Measurements from ENCODE around the gene ICAM2. TPM values are rescaled to one million over a fixed set of nuclear protein-coding genes. Genes with fewer than 3 reads are reported as not detected.

Gene ICAM2
- total RNA-seq, 1 donor from 2014 or later = 85.6 TPM

- Mint-ChIP-seq H3K27me3 (ENCODE audit: low read depth) (no peaks in the 10 kb centered on the region), H3K9me3 (no peaks in the 10 kb centered on the region), H3K4me3 (ENCODE audit: low read depth) (no peak overlapping the region), H3K36me3 (ENCODE audit: low read depth) (peaks cover 86% of the 10 kb centered on the region), H3K27ac (no peak overlapping the region), H3K4me1 (ENCODE audit: low read depth) (peaks cover 2% of the 10 kb centered on the region)
- intact Hi-C loops (cut with micrococcal nuclease) = no loop called here
- no peak for DNase-seq (ENCODE audit: low spot score)
Measured at GRCh38 chr17:64039106-64039400, 18.6 kb upstream of the ICAM2 start.

- DNase-seq (ENCODE audit: low spot score) = no peak
- H3K27me3 Mint-ChIP-seq (ENCODE audit: low read depth) = no peaks in the 10 kb centered on the region
- no peak overlapping the region for H3K27ac Mint-ChIP-seq
- peaks cover 2% of the 10 kb centered on the region for H3K4me1 Mint-ChIP-seq (ENCODE audit: low read depth)
- peaks cover 86% of the 10 kb centered on the region for H3K36me3 Mint-ChIP-seq (ENCODE audit: low read depth)
- no peak overlapping the region for H3K4me3 Mint-ChIP-seq (ENCODE audit: low read depth)
- intact Hi-C loops (cut with micrococcal nuclease) = no loop called here
- H3K9me3 Mint-ChIP-seq = no peaks in the 10 kb centered on the region
Measured at GRCh38 chr17:64038331-64039105, 18.1 kb upstream of the ICAM2 start.

GRCh38 chr17:64037802-64038201 lies 17.4 kb upstream of the ICAM2 start:
- peaks cover 2% of the 10 kb centered on the region for H3K4me1 Mint-ChIP-seq (ENCODE audit: low read depth)
- H3K36me3 Mint-ChIP-seq (ENCODE audit: low read depth) = peaks cover 82% of the 10 kb centered on the region
- no peak overlapping the region for H3K27ac Mint-ChIP-seq
- H3K27me3 Mint-ChIP-seq (ENCODE audit: low read depth) = no peaks in the 10 kb centered on the region
- H3K4me3 Mint-ChIP-seq (ENCODE audit: low read depth) = no peak overlapping the region
- no peak for DNase-seq (ENCODE audit: low spot score)
- H3K9me3 Mint-ChIP-seq = no peaks in the 10 kb centered on the region
- intact Hi-C loops (cut with micrococcal nuclease) = no loop called here

GRCh38 chr17:64037180-64037579 lies 16.7 kb upstream of the ICAM2 start:
- no peak overlapping the region for H3K4me3 Mint-ChIP-seq (ENCODE audit: low read depth)
- intact Hi-C loops (cut with micrococcal nuclease) = no loop called here
- H3K4me1 Mint-ChIP-seq (ENCODE audit: low read depth) = no peaks in the 10 kb centered on the region
- H3K27ac Mint-ChIP-seq = no peak overlapping the region
- H3K9me3 Mint-ChIP-seq = no peaks in the 10 kb centered on the region
- DNase-seq (ENCODE audit: low spot score) = no peak
- H3K36me3 Mint-ChIP-seq (ENCODE audit: low read depth) = peaks cover 78% of the 10 kb centered on the region
- H3K27me3 Mint-ChIP-seq (ENCODE audit: low read depth) = no peaks in the 10 kb centered on the region

GRCh38 chr17:64036198-64036922 lies 15.9 kb upstream of the ICAM2 start:
- H3K27ac Mint-ChIP-seq = no peak overlapping the region
- no peaks in the 10 kb centered on the region for H3K9me3 Mint-ChIP-seq
- no peak overlapping the region for H3K4me3 Mint-ChIP-seq (ENCODE audit: low read depth)
- no peaks in the 10 kb centered on the region for H3K27me3 Mint-ChIP-seq (ENCODE audit: low read depth)
- intact Hi-C loops (cut with micrococcal nuclease) = no loop called here
- H3K36me3 Mint-ChIP-seq (ENCODE audit: low read depth) = peaks cover 75% of the 10 kb centered on the region
- H3K4me1 Mint-ChIP-seq (ENCODE audit: low read depth) = no peaks in the 10 kb centered on the region
- no peak for DNase-seq (ENCODE audit: low spot score)

- H3K27me3 Mint-ChIP-seq (ENCODE audit: low read depth) = no peaks in the 10 kb centered on the region
- no peak overlapping the region for H3K4me3 Mint-ChIP-seq (ENCODE audit: low read depth)
- intact Hi-C loops (cut with micrococcal nuclease) = no loop called here
- peaks cover 18% of the 10 kb centered on the region for H3K4me1 Mint-ChIP-seq (ENCODE audit: low read depth)
- H3K36me3 Mint-ChIP-seq (ENCODE audit: low read depth) = peaks cover 51% of the 10 kb centered on the region
- H3K27ac Mint-ChIP-seq = no peak overlapping the region
- DNase-seq (ENCODE audit: low spot score) = no peak
- H3K9me3 Mint-ChIP-seq = no peaks in the 10 kb centered on the region
Measured at GRCh38 chr17:64032081-64032480, 11.6 kb upstream of the ICAM2 start.

- intact Hi-C loops (cut with micrococcal nuclease) = loop anchor here (1.0 to 10.0 kb wide), 5 partner anchors 37 to 478 kb away; partner anchors contain the start of genes CEP95, DDX5, ERN1 and TEX2
- Mint-ChIP-seq H3K9me3 (no peaks in the 10 kb centered on the region), H3K4me1 (ENCODE audit: low read depth) (peaks cover 43% of the 10 kb centered on the region), H3K27ac (no peak overlapping the region), H3K27me3 (ENCODE audit: low read depth) (no peaks in the 10 kb centered on the region), H3K36me3 (ENCODE audit: low read depth) (peaks cover 30% of the 10 kb centered on the region), H3K4me3 (ENCODE audit: low read depth) (no peak overlapping the region)
- DNase-seq (ENCODE audit: low spot score) = peak; percentile 60
Measured at GRCh38 chr17:64028874-64029464, 8.5 kb upstream of the ICAM2 start.

- Mint-ChIP-seq H3K4me1 (ENCODE audit: low read depth) (peaks cover 63% of the 10 kb centered on the region), H3K4me3 (ENCODE audit: low read depth) (peak overlapping the region; percentile 74), H3K36me3 (ENCODE audit: low read depth) (peaks cover 27% of the 10 kb centered on the region), H3K9me3 (no peaks in the 10 kb centered on the region), H3K27me3 (ENCODE audit: low read depth) (no peaks in the 10 kb centered on the region), H3K27ac (peak overlapping the region; percentile 93)
- intact Hi-C loops (cut with micrococcal nuclease) = loop anchor here (1.0 to 10.0 kb wide), 9 partner anchors 10 to 481 kb away; partner anchors contain the start of genes CEP95, DDX5, ERN1 and TEX2
- DNase-seq (ENCODE audit: low spot score) = peak; percentile 88
Measured at GRCh38 chr17:64025732-64026294, 5.4 kb upstream of the ICAM2 start.

- intact Hi-C loops (cut with micrococcal nuclease) = loop anchor here (1.0 to 10.0 kb wide), 10 partner anchors 9 to 482 kb away; partner anchors contain the start of genes CEP95, DDX5, ERN1 and TEX2
- H3K27ac Mint-ChIP-seq = peak overlapping the region; percentile 93
- peaks cover 23% of the 10 kb centered on the region for H3K36me3 Mint-ChIP-seq (ENCODE audit: low read depth)
- H3K27me3 Mint-ChIP-seq (ENCODE audit: low read depth) = no peaks in the 10 kb centered on the region
- DNase-seq (ENCODE audit: low spot score) = peak; percentile 30
- peak overlapping the region; percentile 74 for H3K4me3 Mint-ChIP-seq (ENCODE audit: low read depth)
- H3K9me3 Mint-ChIP-seq = no peaks in the 10 kb centered on the region
- H3K4me1 Mint-ChIP-seq (ENCODE audit: low read depth) = peaks cover 63% of the 10 kb centered on the region
Measured at GRCh38 chr17:64024781-64025731, 4.6 kb upstream of the ICAM2 start.

- intact Hi-C loops (cut with micrococcal nuclease) = loop anchor here (2.0 to 10.0 kb wide), 4 partner anchors 37 to 241 kb away; partner anchors contain the start of gene TEX2
- Mint-ChIP-seq H3K9me3 (no peaks in the 10 kb centered on the region), H3K27me3 (ENCODE audit: low read depth) (no peaks in the 10 kb centered on the region), H3K36me3 (ENCODE audit: low read depth) (peaks cover 20% of the 10 kb centered on the region), H3K27ac (peak overlapping the region; percentile 93), H3K4me3 (ENCODE audit: low read depth) (peak overlapping the region; percentile 1), H3K4me1 (ENCODE audit: low read depth) (peaks cover 62% of the 10 kb centered on the region)
- DNase-seq (ENCODE audit: low spot score) = no peak
Measured at GRCh38 chr17:64024215-64024654, 3.8 kb upstream of the ICAM2 start.

- no peaks in the 10 kb centered on the region for H3K9me3 Mint-ChIP-seq
- H3K36me3 Mint-ChIP-seq (ENCODE audit: low read depth) = peaks cover 26% of the 10 kb centered on the region
- peaks cover 57% of the 10 kb centered on the region for H3K4me1 Mint-ChIP-seq (ENCODE audit: low read depth)
- H3K27ac Mint-ChIP-seq = peak overlapping the region; percentile 95
- DNase-seq (ENCODE audit: low spot score) = no peak
- peak overlapping the region; percentile 61 for H3K4me3 Mint-ChIP-seq (ENCODE audit: low read depth)
- intact Hi-C loops (cut with micrococcal nuclease) = loop anchor here (5.0 to 10.0 kb wide), 2 partner anchors 60 to 242 kb away; partner anchors contain the start of gene TEX2
- H3K27me3 Mint-ChIP-seq (ENCODE audit: low read depth) = no peaks in the 10 kb centered on the region
Measured at GRCh38 chr17:64022611-64023063, 2.2 kb upstream of the ICAM2 start.
